Thoracic aorta (tissue), 2 donors: Measurements from ENCODE around the gene SMAD1. TPM values are rescaled to one million over a fixed set of nuclear protein-coding genes. Genes with fewer than 3 reads are reported as not detected.

ENCODE experiments used
- ATAC-seq: fragments of 150-250 bp; one replicate; pipeline ENCODE4 v1.8.0; 2017; ENCODE audit warnings: low read depth; ENCODE audit not compliant: insufficient number of reproducible peaks, low FRiP score
- DNase-seq: peaks from one replicate; pipeline ENCODE4 v3.0.0-alpha.2; 2020; ENCODE audit warnings: low spot score
- H3K27ac ChIP-seq, 2 donors: fragments of 200-600 bp; sonication (generic); 1 replicate in 1 of 2; 2 replicates in 1 of 2; pipeline ENCODE4 v1.5.1; 2016; ENCODE audit warnings: mild to moderate bottlenecking in 2 of 2, moderate library complexity in 2 of 2
- H3K27me3 ChIP-seq: fragments of 200-600 bp; sonication (generic); replicated peaks from 2 replicates; pipeline ENCODE4 v1.6.0; 2016; ENCODE audit warnings: mild to moderate bottlenecking; ENCODE audit not compliant: insufficient read depth
- H3K36me3 ChIP-seq: fragments of 200-600 bp; sonication (generic); one replicate; pipeline ENCODE4 v1.5.1; 2016
- H3K4me1 ChIP-seq, 2 donors: fragments of 200-600 bp; sonication (generic); 1 replicate in 1 of 2; 2 replicates in 1 of 2; pipeline versions ENCODE4 v1.5.1 to v1.6.0; 2016; ENCODE audit warnings: low read depth in 2 of 2, mild to moderate bottlenecking in 1 of 2; ENCODE audit not compliant: control insufficient read depth in 1 of 2
- H3K4me3 ChIP-seq: fragments of 200-600 bp; sonication (generic); 2 replicates; pipeline ENCODE4 v1.5.1; 2016; ENCODE audit warnings: mild to moderate bottlenecking
- H3K9me3 ChIP-seq: fragments of 200-600 bp; sonication (generic); 2 replicates; pipeline ENCODE4 v1.5.1; 2016
- CTCF ChIP-seq: fragments of 200-600 bp; sonication (generic); IDR thresholded peaks from one replicate; pipeline ENCODE4 v1.5.1; 2019; ENCODE audit warnings: antibody characterized with exemption
- total RNA-seq, 2 donors: library from RNA; depleted of rRNA; stranded (reverse); fragments of >200 nt; gene quantifications; one replicate each; pipeline versions ENCODE4 v1.1.0 to v1.2.3, GENCODE V29; 2016

The SMAD1 gene
- total RNA-seq, 2 donors from 2014 or later, result 39.9 to 55.2 TPM

GRCh38 chr4:145507636-145508035, 26.0 kb downstream of the SMAD1 start:
- ATAC-seq (no peak), DNase-seq (no peak)
- H3K4me3 ChIP-seq, result no peak overlapping the region
- no peaks in the 10 kb centered on the region for H3K27me3 ChIP-seq
- no peak for TF ChIP-seq CTCF
- H3K36me3 ChIP-seq, result no peaks in the 10 kb centered on the region
- peaks cover 7 to 26% of the 10 kb centered on the region in 2 donors for H3K4me1 ChIP-seq
- peaks cover 14% of the 10 kb centered on the region for H3K9me3 ChIP-seq
- H3K27ac ChIP-seq, result no peak overlapping the region

- peaks cover 14% of the 10 kb centered on the region for H3K9me3 ChIP-seq
- no peak overlapping the region for H3K4me3 ChIP-seq
- no peaks in the 10 kb centered on the region for H3K36me3 ChIP-seq
- no peak for TF ChIP-seq CTCF
- no peaks in the 10 kb centered on the region for H3K27me3 ChIP-seq
- peaks cover 6 to 7% of the 10 kb centered on the region in 2 donors for H3K4me1 ChIP-seq
- ATAC-seq, result no peak
- no peak overlapping the region for H3K27ac ChIP-seq
- no peak for DNase-seq
Observed at GRCh38 chr4:145511913-145512522, 30.4 kb downstream of the SMAD1 start.

- Histone ChIP-seq H3K4me1 (no peaks in the 10 kb centered on the region), H3K4me3 (no peak overlapping the region), H3K36me3 (no peaks in the 10 kb centered on the region), H3K9me3 (peaks cover 14% of the 10 kb centered on the region), H3K27me3 (no peaks in the 10 kb centered on the region), H3K27ac (no peak overlapping the region)
- TF ChIP-seq CTCF, result no peak
- DNase-seq, result no peak
- no peak for ATAC-seq
Observed at GRCh38 chr4:145513020-145513621, 31.5 kb downstream of the SMAD1 start.

- no peak for TF ChIP-seq CTCF
- H3K4me1 ChIP-seq, result peaks cover 6 to 12% of the 10 kb centered on the region in 2 donors
- no peak for DNase-seq
- H3K4me3 ChIP-seq, result no peak overlapping the region
- no peak overlapping the region for H3K27ac ChIP-seq
- no peaks in the 10 kb centered on the region for H3K27me3 ChIP-seq
- no peaks in the 10 kb centered on the region for H3K36me3 ChIP-seq
- no peak for ATAC-seq
- H3K9me3 ChIP-seq, result no peaks in the 10 kb centered on the region
Observed at GRCh38 chr4:145520172-145520571, 38.5 kb downstream of the SMAD1 start.

- no peaks in the 10 kb centered on the region for H3K27me3 ChIP-seq
- H3K9me3 ChIP-seq, result no peaks in the 10 kb centered on the region
- DNase-seq (no peak), ATAC-seq (no peak)
- H3K4me3 ChIP-seq, result no peak overlapping the region
- H3K4me1 ChIP-seq, result peaks cover 8 to 23% of the 10 kb centered on the region in 2 donors
- no peak for TF ChIP-seq CTCF
- no peaks in the 10 kb centered on the region for H3K36me3 ChIP-seq
- H3K27ac ChIP-seq, result no peak overlapping the region
Observed at GRCh38 chr4:145521282-145521681, 39.6 kb downstream of the SMAD1 start.
